GDM1 (cell line): ENCODE measurements around the gene CBX2.

ENCODE experiments used
- DNase-seq: peaks from one replicate; lab custom pipeline; 2025; lab: John Stamatoyannopoulos, UW

CBX2 gene

GRCh38 chr17:79788455-79788854, 10.5 kb downstream of the CBX2 start:
- no peak for DNase-seq

GRCh38 chr17:79788989-79789942, 11.3 kb downstream of the CBX2 start:
- no peak for DNase-seq

- DNase-seq, result no peak
Observed at GRCh38 chr17:79789943-79790804, 12.2 kb downstream of the CBX2 start.

GRCh38 chr17:79790805-79791734, 13.1 kb downstream of the CBX2 start:
- DNase-seq, result no peak

GRCh38 chr17:79791735-79792161, 13.8 kb downstream of the CBX2 start:
- no peak for DNase-seq

GRCh38 chr17:79792341-79792871, 14.5 kb downstream of the CBX2 start:
- DNase-seq, result no peak

- DNase-seq, result no peak
Observed at GRCh38 chr17:79792984-79793923, 15.3 kb downstream of the CBX2 start.

- DNase-seq, result no peak
Observed at GRCh38 chr17:79793924-79794304, 16.0 kb downstream of the CBX2 start.

- no peak for DNase-seq
Observed at GRCh38 chr17:79794659-79795511, 16.9 kb downstream of the CBX2 start.

- DNase-seq, result no peak
Observed at GRCh38 chr17:79795795-79796443, 18.0 kb downstream of the CBX2 start.

- DNase-seq, result no peak
Observed at GRCh38 chr17:79796444-79796762, 18.5 kb downstream of the CBX2 start.

GRCh38 chr17:79796763-79797491, 19.0 kb downstream of the CBX2 start, which contains the start of gene CBX8:
Gene CBX8, minus strand, starts transcription at chr17:79797077. Its CDS starts 79 bp downstream, at chr17:79796998.
- peak; percentile 100 for DNase-seq

GRCh38 chr17:79797492-79798298, 19.7 kb downstream of the CBX2 start:
- DNase-seq, result no peak

GRCh38 chr17:79798299-79799173, 20.6 kb downstream of the CBX2 start:
- no peak for DNase-seq

- no peak for DNase-seq
Observed at GRCh38 chr17:79799174-79799537, 21.2 kb downstream of the CBX2 start.
